ENCODE results near the gene EPHA4.

Gene EPHA4

DNA sequence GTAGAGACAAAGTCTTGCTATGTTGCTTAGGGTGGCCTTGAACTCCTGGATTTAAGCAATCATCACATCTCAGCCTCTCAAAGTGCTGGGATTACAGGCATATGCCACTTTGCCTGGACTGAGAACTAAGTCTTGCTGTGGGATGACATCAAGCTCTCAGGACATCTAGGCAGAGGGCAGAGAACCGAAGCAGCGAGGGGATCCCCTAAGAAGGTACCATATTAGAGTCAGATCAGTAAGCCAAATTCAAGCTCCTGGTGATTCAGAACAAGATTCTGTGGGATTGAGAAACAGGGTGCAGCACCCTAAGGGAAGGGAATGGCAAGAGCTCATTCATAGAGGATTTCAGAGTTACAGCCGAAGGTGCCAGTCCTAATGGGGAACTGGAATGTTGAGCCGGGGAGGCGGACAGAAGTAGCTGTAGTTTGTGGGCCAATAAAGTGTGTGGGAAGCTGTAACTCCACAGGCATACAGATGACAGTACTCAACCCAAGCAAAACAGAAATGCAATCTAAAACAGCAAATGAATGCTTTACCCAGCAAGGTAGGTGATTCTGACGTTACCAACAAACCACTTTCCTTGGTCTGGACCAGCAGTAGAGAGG is 30.9 kb downstream of the EPHA4 start:
- POLR2A ChIA-PET (ENCODE audit: low non-redundant PET), result no interaction called here
- DNase-seq (ENCODE audit: low spot score), result no peak
- TF ChIP-seq, protein P1, sequence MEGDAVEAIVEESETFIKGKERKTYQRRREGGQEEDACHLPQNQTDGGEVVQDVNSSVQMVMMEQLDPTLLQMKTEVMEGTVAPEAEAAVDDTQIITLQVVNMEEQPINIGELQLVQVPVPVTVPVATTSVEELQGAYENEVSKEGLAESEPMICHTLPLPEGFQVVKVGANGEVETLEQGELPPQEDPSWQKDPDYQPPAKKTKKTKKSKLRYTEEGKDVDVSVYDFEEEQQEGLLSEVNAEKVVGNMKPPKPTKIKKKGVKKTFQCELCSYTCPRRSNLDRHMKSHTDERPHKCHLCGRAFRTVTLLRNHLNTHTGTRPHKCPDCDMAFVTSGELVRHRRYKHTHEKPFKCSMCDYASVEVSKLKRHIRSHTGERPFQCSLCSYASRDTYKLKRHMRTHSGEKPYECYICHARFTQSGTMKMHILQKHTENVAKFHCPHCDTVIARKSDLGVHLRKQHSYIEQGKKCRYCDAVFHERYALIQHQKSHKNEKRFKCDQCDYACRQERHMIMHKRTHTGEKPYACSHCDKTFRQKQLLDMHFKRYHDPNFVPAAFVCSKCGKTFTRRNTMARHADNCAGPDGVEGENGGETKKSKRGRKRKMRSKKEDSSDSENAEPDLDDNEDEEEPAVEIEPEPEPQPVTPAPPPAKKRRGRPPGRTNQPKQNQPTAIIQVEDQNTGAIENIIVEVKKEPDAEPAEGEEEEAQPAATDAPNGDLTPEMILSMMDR (conservative IDR thresholded peaks at IDR 0.05; ENCODE audit: low read depth), result no peak
- CTCF ChIA-PET, result no interaction called here
- H3K27ac ChIP-seq, result no peak overlapping the region

DNA sequence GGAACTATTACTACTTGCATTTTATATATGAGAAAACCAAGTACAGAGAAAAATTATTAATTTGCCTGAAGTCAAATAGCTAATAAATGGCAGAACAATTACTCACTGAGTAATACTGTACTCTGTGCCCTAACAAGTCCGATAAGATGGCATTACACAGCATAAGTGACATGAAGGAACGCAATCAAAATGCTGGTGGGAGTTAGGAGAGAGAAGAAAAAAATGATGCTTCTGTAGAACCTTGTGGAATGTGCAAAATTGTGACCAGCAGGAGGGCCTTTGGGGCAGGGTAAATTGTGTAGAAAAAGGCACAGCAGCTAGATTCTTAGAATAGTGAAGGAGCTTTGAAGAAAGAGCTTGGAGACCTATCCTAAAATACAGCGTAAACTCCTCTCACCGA is 32.9 kb downstream of the EPHA4 start:
- CTCF ChIA-PET, result interaction anchor here (0.6 kb wide), 1 partner anchor 302 kb away, joined by 3 read pairs; no protein-coding TSS in a partner anchor
- H3K27ac ChIP-seq, result no peak overlapping the region
- POLR2A ChIA-PET (ENCODE audit: low non-redundant PET), result no interaction called here
- no peak for DNase-seq (ENCODE audit: low spot score)
- TF ChIP-seq, protein P1 (conservative IDR thresholded peaks at IDR 0.05; ENCODE audit: low read depth), result no peak

DNA sequence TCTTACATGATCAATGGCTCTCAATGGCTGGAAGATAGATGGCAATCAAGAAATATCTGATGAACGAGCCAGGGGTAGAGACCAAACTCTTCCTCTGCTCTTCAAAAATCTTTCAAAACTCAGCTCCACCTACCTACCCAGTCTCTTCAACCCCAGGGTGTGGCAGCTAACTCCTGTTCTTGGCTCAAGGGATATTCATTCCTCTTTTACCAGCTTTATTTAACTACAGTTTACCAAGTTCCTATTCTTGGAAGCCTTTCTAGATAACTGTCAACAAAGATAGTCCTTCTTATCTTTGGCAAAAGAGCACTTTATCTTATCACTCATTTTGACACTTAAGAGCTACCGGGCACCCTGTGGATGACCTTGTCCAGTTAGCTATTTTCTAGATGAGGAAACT is 36.3 kb downstream of the EPHA4 start:
- H3K27ac ChIP-seq, result no peak overlapping the region
- ChIA-PET POLR2A (ENCODE audit: low non-redundant PET) (no interaction called here), CTCF (interaction anchor here (0.5 kb wide), 1 partner anchor 38 kb away, joined by 3 read pairs; no protein-coding TSS in a partner anchor)
- no peak for DNase-seq (ENCODE audit: low spot score)
- TF ChIP-seq, protein P1 (conservative IDR thresholded peaks at IDR 0.05; ENCODE audit: low read depth), result no peak

DNA sequence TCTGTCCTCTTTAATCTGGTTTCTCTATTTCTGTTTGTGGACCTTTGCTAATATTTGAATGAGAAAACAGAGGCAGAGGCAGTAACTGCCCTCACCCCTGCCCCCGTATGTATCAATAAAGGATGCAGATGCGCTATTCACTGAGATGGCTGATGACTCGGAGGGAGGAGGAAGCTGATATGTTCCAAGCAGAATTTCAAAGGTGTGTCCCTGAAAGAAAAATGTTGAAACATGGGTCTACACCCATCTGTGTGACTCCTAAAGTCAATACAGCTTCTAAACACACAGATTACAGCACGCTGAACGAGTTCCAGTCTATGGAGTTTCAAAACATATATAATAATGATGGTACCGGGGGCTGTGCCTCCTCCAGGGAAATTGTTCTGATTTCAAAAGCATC is 38.8 kb downstream of the EPHA4 start:
- DNase-seq (ENCODE audit: low spot score), result peak; percentile 37
- CTCF ChIA-PET, result interaction anchor here (0.5 kb wide), 1 partner anchor 1817 kb away, joined by 3 read pairs; no protein-coding TSS in a partner anchor
- POLR2A ChIA-PET (ENCODE audit: low non-redundant PET), result no interaction called here
- H3K27ac ChIP-seq, result no peak overlapping the region
- TF ChIP-seq, protein P1 (conservative IDR thresholded peaks at IDR 0.05; ENCODE audit: low read depth), result no peak

DNA sequence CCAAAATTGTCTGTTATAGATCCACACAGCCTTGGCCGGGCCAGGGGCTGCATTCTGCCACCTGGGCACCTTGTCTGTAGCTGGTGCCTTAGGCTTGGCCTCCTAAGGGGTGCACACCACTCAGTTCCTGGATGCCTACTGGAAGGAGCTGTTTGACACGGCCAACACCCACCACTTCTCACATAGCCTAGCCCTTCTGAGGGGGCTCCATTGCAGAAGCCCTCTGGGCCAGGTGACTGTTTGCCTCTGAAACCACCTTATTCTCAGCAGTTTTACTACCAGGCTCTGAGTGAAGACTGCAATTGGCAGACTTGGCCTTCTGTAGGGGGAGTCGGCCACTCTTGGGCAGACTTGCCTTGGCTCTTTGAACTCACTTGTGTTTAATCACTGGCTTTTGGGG is 39.5 kb downstream of the EPHA4 start:
- ChIA-PET POLR2A (ENCODE audit: low non-redundant PET) (no interaction called here), CTCF (no interaction called here)
- TF ChIP-seq, protein P1 (conservative IDR thresholded peaks at IDR 0.05; ENCODE audit: low read depth), result no peak
- no peak overlapping the region for H3K27ac ChIP-seq
- DNase-seq (ENCODE audit: low spot score), result no peak

DNA sequence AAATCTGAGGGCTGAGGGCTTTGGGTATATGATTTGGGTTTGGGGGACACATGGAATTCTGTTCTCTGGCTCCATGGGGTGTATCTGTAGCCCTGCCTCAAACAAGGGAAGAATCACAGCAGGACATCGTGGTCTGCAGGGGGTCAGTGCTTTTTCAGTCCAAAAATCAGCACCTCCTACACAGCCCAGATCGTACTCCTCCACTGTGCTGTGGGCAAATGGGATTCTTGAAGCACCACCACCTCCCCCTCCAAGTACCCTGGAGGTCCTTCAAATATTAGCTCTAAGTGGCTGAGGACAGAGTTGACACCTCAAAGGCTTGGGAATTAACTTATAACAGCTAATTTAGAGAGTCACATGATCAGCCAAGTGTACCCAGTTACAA is 41.5 kb downstream of the EPHA4 start:
- TF ChIP-seq, protein P1 (conservative IDR thresholded peaks at IDR 0.05; ENCODE audit: low read depth), result no peak
- CTCF ChIA-PET, result no interaction called here
- POLR2A ChIA-PET (ENCODE audit: low non-redundant PET), result no interaction called here
- no peak for DNase-seq (ENCODE audit: low spot score)
- peak overlapping the region; percentile 51 for H3K27ac ChIP-seq
